Renal cortical epithelial cell (primary cell): ENCODE measurements around the gene OR52M1. TPM values are rescaled to one million over a fixed set of nuclear protein-coding genes. Genes with fewer than 3 reads are reported as not detected.
"Not testable (repeated sequence)": the region's sequence is repeated elsewhere in the genome, so short reads cannot be mapped to it uniquely, and the experiment has no call there.

Experiments
- DNase-seq: peaks from one replicate; pipeline ENCODE4 v3.0.0-alpha.2; 2011; ENCODE audit warnings: low read depth
- total RNA-seq: library from RNA; depleted of rRNA; stranded (reverse); fragments of >200 nt; gene quantifications from 2 replicates; pipeline ENCODE4 v1.2.3, GENCODE V29; 2014

The OR52M1 gene
- total RNA-seq, result not detected in 2 replicates

- DNase-seq, result no peak
Observed at GRCh38 chr11:4544891-4545290, at the start of gene OR52M1. Gene OR52M1 (plus strand): TSS chr11:4545191. CDS start chr11:4545191, 0 bp downstream.

GRCh38 chr11:4495487-4495886 is 49.5 kb upstream of the OR52M1 start:
- DNase-seq, result no peak

- DNase-seq, result peak; percentile 43
Observed at GRCh38 chr11:4495986-4496385, 49.0 kb upstream of the OR52M1 start.

- peak; percentile 43 for DNase-seq
Observed at GRCh38 chr11:4496557-4497248, 48.3 kb upstream of the OR52M1 start.

- peak; percentile 11 for DNase-seq
Observed at GRCh38 chr11:4508886-4509285, 36.1 kb upstream of the OR52M1 start.

GRCh38 chr11:4511282-4512245 is 33.4 kb upstream of the OR52M1 start:
- DNase-seq, result peak; percentile 39

GRCh38 chr11:4514196-4514595 is 30.8 kb upstream of the OR52M1 start:
- DNase-seq, result no peak

- DNase-seq, result no peak
Observed at GRCh38 chr11:4522339-4522738, 22.7 kb upstream of the OR52M1 start.

- no peak for DNase-seq
Observed at GRCh38 chr11:4522752-4523151, 22.2 kb upstream of the OR52M1 start.

- DNase-seq, result peak; percentile 56
Observed at GRCh38 chr11:4523666-4524065, 21.3 kb upstream of the OR52M1 start.

GRCh38 chr11:4527926-4528325 is 17.1 kb upstream of the OR52M1 start:
- no peak for DNase-seq

- DNase-seq, result not testable (repeated sequence)
Observed at GRCh38 chr11:4531686-4532085, 13.3 kb upstream of the OR52M1 start.

- peak; percentile 8 for DNase-seq
Observed at GRCh38 chr11:4539603-4540219, 5.3 kb upstream of the OR52M1 start.

GRCh38 chr11:4541071-4541470 is 3.9 kb upstream of the OR52M1 start:
- DNase-seq, result no peak

- DNase-seq, result peak; percentile 32
Observed at GRCh38 chr11:4543561-4543960, 1.4 kb upstream of the OR52M1 start.

GRCh38 chr11:4546878-4547277 is 1.9 kb downstream of the OR52M1 start:
- DNase-seq, result peak; percentile 92

GRCh38 chr11:4547416-4547815 is 2.4 kb downstream of the OR52M1 start:
- DNase-seq, result peak; percentile 28

GRCh38 chr11:4551346-4551979 is 6.5 kb downstream of the OR52M1 start:
- peak; percentile 20 for DNase-seq

GRCh38 chr11:4559527-4560440 is 14.8 kb downstream of the OR52M1 start:
- no peak for DNase-seq

- peak; percentile 3 for DNase-seq
Observed at GRCh38 chr11:4560467-4560866, 15.5 kb downstream of the OR52M1 start.

- DNase-seq, result no peak
Observed at GRCh38 chr11:4565371-4565770, 20.4 kb downstream of the OR52M1 start.
